Liver (tissue), 3 donors: ENCODE results near the gene PRSS37.

Experiments used
- EGR1 ChIP-seq, 2 donors: IDR thresholded peaks; 2 replicates each; pipeline ENCODE4 v1.6.1; 2016 to 2018; ENCODE audit warnings: antibody characterized with exemption in 2 of 2, low read depth in 2 of 2
- JUND ChIP-seq, 2 donors: IDR thresholded peaks; 2 replicates each; pipeline ENCODE4 v1.6.1; 2016; ENCODE audit warnings: antibody characterized with exemption in 2 of 2
- TAF1 ChIP-seq: conservative IDR thresholded peaks from 2 replicates; pipeline ENCODE4 v1.6.1; 2016; ENCODE audit warnings: antibody characterized with exemption, mild to moderate bottlenecking
- TF ChIP-seq, protein P1 (sequence below): IDR thresholded peaks from 2 replicates; pipeline ENCODE4 v1.6.1; 2016; ENCODE audit warnings: antibody characterized with exemption
- TF ChIP-seq, protein P2 (sequence below): IDR thresholded peaks from 2 replicates; pipeline ENCODE4 v1.6.1; 2016; ENCODE audit warnings: antibody characterized with exemption
- TF ChIP-seq, protein P3 (sequence below): fragments of 150-350 bp; IDR thresholded peaks from 2 replicates; pipeline ENCODE4 v1.5.1; 2017; ENCODE audit warnings: improper control_type of control experiment, low read depth, low read length; ENCODE audit not compliant: missing input control
- donor health status: healthy.
- donor health status: healthy.

GRCh38 chr7:141820067-141820466 is 21.2 kb downstream of the PRSS37 start:
- TF ChIP-seq TAF1 (no peak), JUND (IDR thresholded peaks at IDR 0.05) (no peak), EGR1 (IDR thresholded peaks at IDR 0.05; ENCODE audit: low read depth in 2 of 2) (no peak)
- TF ChIP-seq, protein P1, sequence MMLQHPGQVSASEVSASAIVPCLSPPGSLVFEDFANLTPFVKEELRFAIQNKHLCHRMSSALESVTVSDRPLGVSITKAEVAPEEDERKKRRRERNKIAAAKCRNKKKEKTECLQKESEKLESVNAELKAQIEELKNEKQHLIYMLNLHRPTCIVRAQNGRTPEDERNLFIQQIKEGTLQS, result no peak
- TF ChIP-seq, protein P2, sequence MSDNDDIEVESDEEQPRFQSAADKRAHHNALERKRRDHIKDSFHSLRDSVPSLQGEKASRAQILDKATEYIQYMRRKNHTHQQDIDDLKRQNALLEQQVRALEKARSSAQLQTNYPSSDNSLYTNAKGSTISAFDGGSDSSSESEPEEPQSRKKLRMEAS, result no peak
- TF ChIP-seq, protein P3, sequence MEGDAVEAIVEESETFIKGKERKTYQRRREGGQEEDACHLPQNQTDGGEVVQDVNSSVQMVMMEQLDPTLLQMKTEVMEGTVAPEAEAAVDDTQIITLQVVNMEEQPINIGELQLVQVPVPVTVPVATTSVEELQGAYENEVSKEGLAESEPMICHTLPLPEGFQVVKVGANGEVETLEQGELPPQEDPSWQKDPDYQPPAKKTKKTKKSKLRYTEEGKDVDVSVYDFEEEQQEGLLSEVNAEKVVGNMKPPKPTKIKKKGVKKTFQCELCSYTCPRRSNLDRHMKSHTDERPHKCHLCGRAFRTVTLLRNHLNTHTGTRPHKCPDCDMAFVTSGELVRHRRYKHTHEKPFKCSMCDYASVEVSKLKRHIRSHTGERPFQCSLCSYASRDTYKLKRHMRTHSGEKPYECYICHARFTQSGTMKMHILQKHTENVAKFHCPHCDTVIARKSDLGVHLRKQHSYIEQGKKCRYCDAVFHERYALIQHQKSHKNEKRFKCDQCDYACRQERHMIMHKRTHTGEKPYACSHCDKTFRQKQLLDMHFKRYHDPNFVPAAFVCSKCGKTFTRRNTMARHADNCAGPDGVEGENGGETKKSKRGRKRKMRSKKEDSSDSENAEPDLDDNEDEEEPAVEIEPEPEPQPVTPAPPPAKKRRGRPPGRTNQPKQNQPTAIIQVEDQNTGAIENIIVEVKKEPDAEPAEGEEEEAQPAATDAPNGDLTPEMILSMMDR, result no peak
